GM21381 (cell line): ENCODE data around the gene BZW1.

ENCODE experiments used
- ATAC-seq: cut with Tn5 transposase; IDR thresholded peaks from one replicate; pipeline ENCODE4 v1.9.1; 2021; ENCODE audit warnings: mild to moderate bottlenecking, moderate library complexity; ENCODE audit not compliant: unreplicated experiment

The BZW1 gene

GRCh38 chr2:200869014-200869413 lies 57.3 kb downstream of the BZW1 start:
- ATAC-seq: no peak

- ATAC-seq: no peak
Measured at GRCh38 chr2:200871151-200871550, 59.4 kb downstream of the BZW1 start.

GRCh38 chr2:200873560-200873959 lies 61.9 kb downstream of the BZW1 start:
- no peak for ATAC-seq
